HTERT RPE-1 (cell line): Measurements from ENCODE around the gene SMOC1.

Experiments used
- in situ Hi-C: fragments of 300-500 bp; cut with MboI; formaldehyde crosslinking; loops from 4 replicates; pipeline ENCODE4 v1.14.3; 2020; ENCODE audit warnings: low sequenced_read_pairs

SMOC1 gene

DNA sequence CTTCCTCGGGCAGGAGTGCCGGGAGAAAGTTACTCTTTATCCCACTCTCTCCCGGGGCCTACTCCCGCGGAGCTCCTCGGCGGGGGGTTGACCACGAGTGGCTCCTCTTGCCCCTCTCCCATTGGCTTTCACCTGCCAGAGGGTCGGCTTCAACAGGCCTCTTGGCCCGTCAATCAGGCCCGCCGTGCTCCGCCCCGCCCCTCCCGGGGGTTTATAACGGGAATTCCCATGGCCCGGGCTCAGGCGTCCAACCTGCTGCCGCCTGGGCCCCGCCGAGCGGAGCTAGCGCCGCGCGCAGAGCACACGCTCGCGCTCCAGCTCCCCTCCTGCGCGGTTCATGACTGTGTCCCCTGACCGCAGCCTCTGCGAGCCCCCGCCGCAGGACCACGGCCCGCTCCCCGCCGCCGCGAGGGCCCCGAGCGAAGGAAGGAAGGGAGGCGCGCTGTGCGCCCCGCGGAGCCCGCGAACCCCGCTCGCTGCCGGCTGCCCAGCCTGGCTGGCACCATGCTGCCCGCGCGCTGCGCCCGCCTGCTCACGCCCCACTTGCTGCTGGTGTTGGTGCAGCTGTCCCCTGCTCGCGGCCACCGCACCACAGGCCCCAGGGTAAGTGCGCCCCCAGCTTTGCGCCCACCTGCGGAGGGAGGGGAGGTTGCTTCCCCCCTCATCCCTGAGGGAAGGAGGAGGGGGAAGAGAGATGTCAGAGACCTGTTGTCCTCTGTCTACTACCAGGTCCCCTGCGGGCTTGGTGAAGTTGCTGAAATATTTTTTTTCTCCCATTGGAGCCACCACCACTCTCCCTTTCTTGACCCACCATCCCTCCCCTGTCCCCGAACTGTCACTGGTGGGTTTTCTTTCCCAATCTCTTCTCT lies at the start of gene SMOC1:
SMOC1 (plus strand) TSS at position 242 of the 869 bp plus-strand sequence; CDS start at position 505, 263 bp downstream.
- in situ Hi-C loops = no loop called here

GRCh38 chr14:69838881-69839416 lies 40.3 kb upstream of the SMOC1 start:
- in situ Hi-C loops = no loop called here

GRCh38 chr14:69839661-69840060 lies 39.6 kb upstream of the SMOC1 start:
- in situ Hi-C loops = no loop called here

DNA sequence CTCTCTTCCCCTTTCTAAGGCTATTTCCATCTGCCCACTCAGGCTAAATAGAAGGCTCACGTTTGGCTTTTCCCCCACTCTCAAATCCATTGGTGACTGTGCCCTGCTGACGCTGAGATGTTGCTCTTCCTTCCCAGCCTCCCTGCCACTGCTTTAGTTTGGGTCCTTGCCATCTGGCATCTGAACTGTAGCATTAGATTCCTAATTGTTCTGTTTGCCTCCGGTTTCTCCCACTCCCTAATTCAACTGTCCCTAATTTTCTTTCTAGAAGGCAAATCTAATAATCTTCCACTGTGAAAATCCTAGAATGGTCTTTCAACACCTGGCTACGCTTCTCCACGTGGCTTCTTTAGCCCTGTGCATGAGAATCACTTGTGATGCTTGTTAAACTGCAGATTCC lies 37.6 kb upstream of the SMOC1 start:
- in situ Hi-C loops = no loop called here

DNA sequence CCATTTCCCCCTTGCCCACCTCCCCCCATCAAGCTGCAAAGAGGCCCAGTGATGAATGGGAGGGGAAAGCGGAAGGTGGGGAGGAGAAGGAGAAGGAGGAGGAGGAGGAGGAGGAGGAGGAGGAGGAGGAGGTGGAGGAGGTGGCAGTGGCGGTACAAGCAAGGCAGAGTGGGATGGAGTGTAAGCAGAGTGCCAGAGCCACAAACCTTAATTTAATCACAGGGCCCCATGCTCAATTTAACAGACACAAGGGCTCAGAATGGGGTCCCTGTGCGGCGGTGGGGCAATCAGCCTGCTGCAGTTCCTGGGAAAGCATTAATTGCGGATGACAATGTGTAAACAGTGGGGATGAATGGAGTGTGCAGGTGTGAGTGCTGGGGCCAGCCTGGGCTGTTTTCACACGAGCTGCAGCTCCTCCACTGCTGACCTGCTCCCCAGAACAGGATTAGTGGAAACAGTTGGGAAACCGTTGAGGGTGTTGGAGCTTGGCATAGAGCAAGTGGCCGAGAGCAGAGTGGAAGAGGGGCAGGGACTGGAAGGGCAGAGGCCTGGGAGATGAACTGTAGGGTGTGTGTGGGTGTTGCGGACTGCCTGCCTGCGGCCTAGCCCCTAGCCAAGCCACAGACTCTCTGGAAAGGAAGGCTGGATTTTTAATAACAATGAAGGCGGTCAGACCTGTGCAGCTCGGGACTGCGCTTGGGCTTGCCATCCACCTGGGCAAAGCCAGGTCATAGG lies 36.4 kb upstream of the SMOC1 start:
- in situ Hi-C loops = no loop called here

- in situ Hi-C loops = no loop called here
Observed at GRCh38 chr14:69844171-69844570, 35.0 kb upstream of the SMOC1 start.

DNA sequence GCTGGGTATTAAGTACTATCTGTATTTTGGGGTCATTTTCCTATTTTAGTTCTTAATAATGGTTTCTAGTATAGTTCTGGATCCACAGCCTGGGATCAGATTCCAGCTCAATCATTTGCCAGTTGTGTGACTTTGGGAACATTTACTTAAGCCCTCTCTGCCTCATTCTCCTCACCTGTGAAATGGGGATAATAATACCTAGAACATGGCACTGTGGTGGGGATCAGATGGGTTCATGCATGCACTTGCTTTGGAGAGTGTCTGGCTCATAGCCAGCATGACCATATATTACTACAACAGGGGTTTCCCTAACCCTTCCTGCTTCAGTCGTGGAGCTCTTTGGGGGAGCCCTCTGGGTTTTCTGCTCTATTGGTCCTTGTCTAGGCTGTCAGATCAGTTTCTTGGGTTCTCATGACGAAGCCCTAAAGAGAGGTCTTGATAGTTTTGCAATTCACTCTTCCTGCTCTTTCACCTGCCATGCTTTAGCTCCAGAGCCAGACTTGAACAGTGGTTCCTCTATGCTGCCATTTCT lies 34.1 kb upstream of the SMOC1 start:
- in situ Hi-C loops = no loop called here

DNA sequence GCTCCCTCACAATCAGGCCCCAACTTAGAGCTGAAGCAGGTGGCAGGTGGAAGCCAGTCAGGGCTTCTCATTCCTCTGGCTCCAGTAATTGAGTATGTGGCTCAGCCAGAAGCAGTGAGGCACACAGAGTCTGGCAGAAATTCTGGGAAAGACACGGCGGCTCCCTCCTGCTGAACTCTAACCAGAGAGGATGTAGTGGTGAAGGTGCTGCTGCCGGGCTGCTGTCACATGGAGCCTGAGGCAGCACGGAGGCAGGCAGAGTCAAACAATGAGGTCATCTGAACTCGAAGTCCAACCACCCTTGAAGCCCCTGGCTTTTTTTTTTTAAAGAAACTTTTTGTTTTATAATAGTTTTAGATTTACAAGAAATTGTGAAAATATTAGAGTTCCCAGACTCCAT lies 33.4 kb upstream of the SMOC1 start:
- in situ Hi-C loops = no loop called here

- in situ Hi-C loops = no loop called here
Observed at GRCh38 chr14:69848156-69848555, 31.1 kb upstream of the SMOC1 start.

DNA sequence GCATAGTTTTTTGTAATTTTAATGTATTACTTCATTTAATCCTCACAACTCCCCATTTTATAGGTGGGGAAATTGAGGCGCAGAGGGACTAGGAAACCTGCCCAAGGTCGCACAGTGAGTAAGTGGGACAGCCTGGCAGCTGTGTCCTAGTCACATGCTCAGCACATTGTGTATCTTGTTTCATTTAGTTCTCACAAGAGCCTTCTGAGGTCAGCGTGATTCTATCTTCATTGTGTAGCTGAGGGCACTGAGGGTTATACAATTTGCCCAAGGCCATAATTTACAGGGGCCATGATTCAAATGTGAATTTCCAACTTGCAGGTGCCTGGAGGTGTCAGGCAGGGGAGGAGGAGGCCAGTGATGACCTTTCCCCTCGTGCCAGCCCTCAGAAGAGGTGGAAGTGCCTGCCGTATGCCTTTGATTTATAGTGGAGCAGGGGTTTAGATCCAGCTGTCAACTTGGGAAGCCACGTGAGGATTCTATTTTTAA lies 30.3 kb upstream of the SMOC1 start:
- in situ Hi-C loops = no loop called here

DNA sequence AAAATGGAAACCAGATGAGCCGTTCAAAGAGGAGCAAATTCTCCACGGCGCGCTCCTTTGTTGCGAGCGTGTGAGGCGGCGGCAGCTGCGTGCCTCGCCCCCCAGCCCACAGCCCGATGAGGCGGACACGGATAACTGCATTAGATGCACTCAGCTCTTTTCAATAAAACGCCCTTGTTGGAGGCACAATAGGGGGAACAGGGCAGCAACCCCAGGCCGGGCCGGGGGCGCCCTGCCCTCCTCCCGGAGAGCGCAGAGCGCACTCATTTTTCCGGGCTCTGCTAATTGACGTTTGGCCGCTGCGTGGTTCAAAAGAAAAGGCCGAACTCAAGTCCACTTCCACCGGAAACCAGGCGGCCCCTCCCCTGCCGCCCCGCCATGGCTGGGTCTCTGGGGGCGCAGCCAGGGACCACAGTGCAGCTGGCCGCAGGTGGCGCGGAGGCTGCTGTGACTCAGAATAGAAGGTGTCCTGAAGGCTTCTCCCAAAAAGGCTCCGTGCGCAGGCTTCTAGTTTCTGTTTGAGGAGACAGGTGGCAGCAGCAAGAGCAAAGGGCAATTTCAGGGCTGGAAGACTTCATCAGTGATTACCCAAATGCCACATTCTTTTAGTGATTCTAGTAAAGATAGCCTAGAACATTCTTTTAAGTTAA lies 29.0 kb upstream of the SMOC1 start:
- in situ Hi-C loops = no loop called here

DNA sequence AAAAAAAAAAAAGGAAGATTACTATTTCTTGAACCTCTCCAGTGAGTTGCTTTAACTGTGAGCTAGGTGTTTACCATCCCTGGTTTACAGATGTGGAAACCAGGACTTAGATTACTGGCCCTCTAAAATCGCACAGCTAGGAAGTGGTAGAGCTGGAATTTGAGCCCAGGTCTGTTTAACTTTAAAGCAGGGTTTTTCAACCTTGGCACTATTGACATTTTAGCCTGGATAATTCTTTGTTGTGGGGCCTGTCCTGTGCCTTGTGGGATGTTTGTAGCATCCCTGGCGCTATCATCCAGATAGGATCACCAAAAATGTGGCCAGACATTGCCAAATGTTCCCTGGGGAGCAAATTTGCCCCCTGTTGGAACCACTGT lies 28.5 kb upstream of the SMOC1 start:
- in situ Hi-C loops = no loop called here

GRCh38 chr14:69852531-69853321 lies 26.5 kb upstream of the SMOC1 start:
- in situ Hi-C loops = no loop called here

- in situ Hi-C loops = no loop called here
Observed at GRCh38 chr14:69853774-69854173, 25.4 kb upstream of the SMOC1 start.

DNA sequence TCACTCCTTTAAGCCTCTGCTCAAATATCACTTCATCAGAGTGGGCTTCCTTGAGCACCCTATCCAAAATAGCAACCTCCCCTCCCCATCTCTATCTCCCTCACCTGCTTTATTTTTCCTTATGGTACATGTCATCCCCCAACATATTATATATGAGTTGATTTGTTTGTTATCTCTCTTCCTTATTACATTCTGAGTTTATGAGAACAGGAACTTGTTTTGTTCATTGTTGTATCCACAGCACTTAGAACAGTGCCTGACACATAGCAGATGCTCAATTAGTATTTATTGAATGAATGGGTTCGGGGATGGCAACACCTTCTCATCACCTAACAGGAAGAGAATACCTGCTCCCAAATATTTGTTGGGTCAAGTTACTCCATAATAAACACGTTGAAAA lies 24.6 kb upstream of the SMOC1 start:
- in situ Hi-C loops = no loop called here

- in situ Hi-C loops = no loop called here
Observed at GRCh38 chr14:69855180-69855832, 23.9 kb upstream of the SMOC1 start.

GRCh38 chr14:69858801-69859200 lies 20.4 kb upstream of the SMOC1 start:
- in situ Hi-C loops = no loop called here

DNA sequence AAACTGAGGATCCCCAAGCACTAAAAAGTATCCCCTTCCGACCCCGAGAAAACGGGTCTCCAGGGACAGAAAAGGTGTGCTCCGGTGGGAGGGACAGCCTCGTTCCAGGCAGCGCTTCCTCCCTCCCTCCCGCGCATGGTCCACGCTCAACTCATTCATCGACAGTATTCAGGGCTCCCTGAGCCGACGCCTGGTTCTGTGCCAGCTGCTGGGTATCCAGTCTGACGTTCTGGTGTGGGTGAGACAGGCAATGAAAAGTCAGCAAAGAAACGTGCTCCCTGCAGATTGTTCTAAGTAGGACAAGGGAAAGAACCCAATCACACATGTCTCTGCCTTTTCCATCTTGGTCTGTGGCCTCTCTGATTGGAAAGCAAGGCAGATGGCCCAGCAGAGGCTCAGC lies 19.6 kb upstream of the SMOC1 start:
- in situ Hi-C loops = no loop called here

DNA sequence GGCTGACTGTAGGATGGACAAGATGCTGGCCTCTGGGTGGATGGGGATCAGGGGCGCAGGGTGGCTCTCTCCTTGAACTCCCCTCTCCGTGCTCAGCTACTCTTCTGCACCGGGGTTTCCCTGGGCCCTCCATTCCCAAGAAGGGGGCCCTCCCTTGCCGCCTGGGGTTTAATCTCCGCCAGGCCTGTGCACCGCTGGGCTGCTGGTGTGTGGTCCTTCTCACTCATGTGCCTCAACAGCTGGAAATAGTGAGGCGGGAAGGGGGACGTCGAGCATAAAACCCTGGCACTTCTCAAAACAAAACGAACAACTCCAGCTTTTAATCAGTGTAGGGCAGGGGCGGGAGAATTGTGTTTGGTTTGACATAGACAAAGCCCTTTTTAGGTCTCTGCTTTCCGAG lies 19.0 kb upstream of the SMOC1 start:
- in situ Hi-C loops = no loop called here
